Natural killer cell (primary cell): ENCODE results near the gene MGST3. TPM values are rescaled to one million over a fixed set of nuclear protein-coding genes. Genes with fewer than 3 reads are reported as not detected.

Source experiments
- ATAC-seq, 3 donors: fragments of 150-1000 bp in 2 of 3; fragments of 200-7000 bp in 1 of 3; cut with Tn5 transposase; 1 replicate in 1 of 3; 2 replicates in 2 of 3; pipeline ENCODE4 v1.10.0; 2021; ENCODE audit warnings: mild to moderate bottlenecking in 2 of 3, moderate library complexity in 2 of 3
- DNase-seq, 2 donors: peaks; one replicate each; pipeline versions ENCODE4 v3.0.0 to v3.0.0-alpha.2; 2013 to 2021; ENCODE audit warnings: mixed read lengths in 1 of 2
- H3K27ac ChIP-seq: one replicate; pipeline ENCODE4 v1.5.1; 2013; ENCODE audit warnings: mild to moderate bottlenecking, low read length
- H3K27me3 ChIP-seq: one replicate; pipeline ENCODE4 v1.6.1; 2013; ENCODE audit warnings: low read length; ENCODE audit not compliant: control insufficient read depth, insufficient read depth
- H3K36me3 ChIP-seq: one replicate; pipeline ENCODE4 v1.6.1; 2013; ENCODE audit warnings: low read length; ENCODE audit not compliant: control insufficient read depth, insufficient read depth
- H3K4me1 ChIP-seq: one replicate; pipeline ENCODE4 v1.6.1; 2013; ENCODE audit warnings: low read length; ENCODE audit not compliant: control insufficient read depth, insufficient read depth
- H3K4me3 ChIP-seq: one replicate; pipeline ENCODE4 v1.5.1; 2013; ENCODE audit warnings: low read length
- H3K9me3 ChIP-seq: one replicate; pipeline ENCODE4 v1.6.1; 2013; ENCODE audit warnings: low read length; ENCODE audit not compliant: control insufficient read depth, insufficient read depth
- H3K27ac Mint-ChIP-seq, 2 donors: one replicate each; pipeline ENCODE4 v1.8.0; 2022; ENCODE audit warnings: mild to moderate bottlenecking in 2 of 2, mixed read lengths in 2 of 2, moderate library complexity in 1 of 2
- H3K27me3 Mint-ChIP-seq, 2 donors: one replicate each; pipeline ENCODE4 v1.8.0; 2022; ENCODE audit warnings: low read depth in 2 of 2, mixed read lengths in 2 of 2
- H3K36me3 Mint-ChIP-seq: one replicate; pipeline ENCODE4 v1.8.0; 2022; ENCODE audit warnings: mixed read lengths
- H3K4me1 Mint-ChIP-seq, 2 donors: one replicate each; pipeline ENCODE4 v1.8.0; 2022; ENCODE audit warnings: mixed read lengths in 2 of 2
- H3K4me3 Mint-ChIP-seq: one replicate; pipeline ENCODE4 v1.8.0; 2022; ENCODE audit warnings: mild to moderate bottlenecking, moderate library complexity, mixed read lengths
- H3K9me3 Mint-ChIP-seq, 2 donors: one replicate each; pipeline ENCODE4 v1.8.0; 2022; ENCODE audit warnings: mixed read lengths in 2 of 2
- CTCF ChIP-seq: fragments of 200-600 bp; IDR thresholded peaks from one replicate; pipeline ENCODE4 v1.8.0; 2022; ENCODE audit warnings: antibody characterized with exemption
- WGBS: methylation state at CpG from one replicate; pipeline ENCODE4 v1.1.7; 2013; ENCODE audit warnings: missing lambda C conversion rate; ENCODE audit not compliant: insufficient coverage; 5-methylcytosine and 5-hydroxymethylcytosine counted together
- intact Hi-C: fragments of 100-400 bp; cut with micrococcal nuclease; formaldehyde crosslinking; loops from one replicate; pipeline ENCODE4 v1.14.2; 2022
- total RNA-seq, 4 donors: library from RNA; stranded (reverse); fragments of 120-200 nt in 1 of 4; gene quantifications; one replicate each; pipeline versions ENCODE4 v1.2.3 to v1.2.4, GENCODE V29; 2013 to 2022

MGST3 gene
- total RNA-seq, 3 donors from 2014 or later (not counting 1 experiment from before 2014, with no cell fraction given), result 27.2 to 34.3 (median 29.0) TPM

DNA sequence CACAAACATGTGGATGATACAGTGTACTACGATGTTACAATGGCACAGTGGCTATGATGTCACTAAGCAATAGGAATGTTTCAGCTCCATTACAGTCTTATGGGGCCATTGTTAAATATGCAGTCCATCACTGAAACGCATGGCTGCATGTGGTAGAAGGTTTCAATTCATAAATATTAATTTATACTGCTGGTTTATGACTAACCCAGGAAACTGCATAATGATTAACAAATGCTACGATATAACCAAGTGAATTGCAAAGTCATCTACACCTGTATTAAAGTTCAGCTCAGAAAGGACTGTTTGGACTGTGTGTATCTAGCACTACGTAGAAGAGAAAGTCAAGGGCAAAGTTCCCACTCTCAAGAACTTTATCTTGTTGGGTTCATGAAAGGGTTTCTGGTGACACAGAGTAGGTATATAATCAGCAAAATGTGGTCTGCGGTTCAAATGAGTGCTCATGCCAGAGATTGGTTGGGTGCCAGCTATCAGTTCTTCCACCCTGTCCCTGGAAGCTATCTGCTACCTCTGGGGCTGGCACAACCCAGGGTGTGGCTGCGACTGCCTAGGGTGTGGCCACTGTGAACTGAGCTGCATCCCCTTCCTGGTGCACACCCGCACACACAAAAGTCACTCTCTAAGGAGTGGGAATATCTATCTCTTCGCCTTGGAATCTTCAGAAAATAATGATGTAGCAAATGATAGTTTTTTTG is 14.8 kb downstream of the MGST3 start:
- WGBS, result 81% methylated on average over 5 of the region's 8 CpGs
- H3K27me3 Mint-ChIP-seq, result no peaks in the 10 kb centered on the region
- H3K4me3 ChIP-seq, result no peak overlapping the region
- no peaks in the 10 kb centered on the region for H3K9me3 Mint-ChIP-seq
- H3K36me3 ChIP-seq, result peaks cover under 1% of the 10 kb centered on the region
- H3K9me3 ChIP-seq, result no peaks in the 10 kb centered on the region
- ATAC-seq (peak in 1 of 3 donors; percentile 54), DNase-seq (peak in 1 of 2 donors; percentile 34)
- H3K27ac ChIP-seq, result no peak overlapping the region
- H3K4me3 Mint-ChIP-seq, result no peak overlapping the region
- TF ChIP-seq CTCF, result no peak
- H3K4me1 ChIP-seq, result peaks cover 4% of the 10 kb centered on the region
- H3K36me3 Mint-ChIP-seq, result no peaks in the 10 kb centered on the region
- intact Hi-C loops, result no loop called here
- no peak overlapping the region for H3K27ac Mint-ChIP-seq
- H3K4me1 Mint-ChIP-seq, result peaks cover 13 to 20% of the 10 kb centered on the region in 2 donors
- no peaks in the 10 kb centered on the region for H3K27me3 ChIP-seq

GRCh38 chr1:165647517-165647916 is 16.5 kb downstream of the MGST3 start:
- ATAC-seq (no peak), DNase-seq (no peak)
- Histone ChIP-seq H3K27ac (no peak overlapping the region), H3K36me3 (peaks cover 5% of the 10 kb centered on the region), H3K4me3 (no peak overlapping the region), H3K4me1 (peaks cover 4% of the 10 kb centered on the region), H3K9me3 (no peaks in the 10 kb centered on the region), H3K27me3 (no peaks in the 10 kb centered on the region)
- H3K36me3 Mint-ChIP-seq, result no peaks in the 10 kb centered on the region
- intact Hi-C loops, result no loop called here
- H3K27ac Mint-ChIP-seq, result no peak overlapping the region
- no peaks in the 10 kb centered on the region for H3K9me3 Mint-ChIP-seq
- TF ChIP-seq CTCF, result no peak
- H3K4me3 Mint-ChIP-seq, result no peak overlapping the region
- H3K27me3 Mint-ChIP-seq, result no peaks in the 10 kb centered on the region
- peaks cover 13 to 20% of the 10 kb centered on the region in 2 donors for H3K4me1 Mint-ChIP-seq

DNA sequence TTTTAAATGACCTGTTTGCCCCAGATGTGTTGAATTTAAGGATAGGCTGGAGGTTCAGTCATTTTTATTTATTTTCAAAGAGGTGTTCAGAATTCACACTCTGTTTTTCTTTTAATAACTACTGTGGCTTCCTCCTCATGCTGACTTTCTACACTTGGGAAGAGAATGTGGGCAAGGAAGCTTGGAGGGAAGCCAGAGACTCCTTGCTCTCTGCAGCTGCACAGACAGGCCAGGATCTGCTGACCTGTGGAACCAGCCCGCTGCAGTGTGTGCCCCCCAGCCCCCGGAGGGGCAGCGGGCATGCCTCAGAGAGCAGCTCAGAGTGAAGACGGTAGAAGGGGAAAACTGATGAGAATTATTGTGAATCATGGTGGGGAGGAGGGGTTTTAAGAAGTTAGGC is 16.9 kb downstream of the MGST3 start:
- intact Hi-C loops, result no loop called here
- WGBS, result 90% methylated on average over 4 of the region's 4 CpGs
- H3K4me1 Mint-ChIP-seq, result peaks cover 13 to 20% of the 10 kb centered on the region in 2 donors
- no peak overlapping the region for H3K4me3 Mint-ChIP-seq
- H3K27ac Mint-ChIP-seq, result no peak overlapping the region
- no peaks in the 10 kb centered on the region for H3K9me3 ChIP-seq
- H3K27me3 ChIP-seq, result no peaks in the 10 kb centered on the region
- no peak overlapping the region for H3K4me3 ChIP-seq
- H3K27me3 Mint-ChIP-seq, result no peaks in the 10 kb centered on the region
- ATAC-seq (no peak), DNase-seq (no peak)
- no peak overlapping the region for H3K27ac ChIP-seq
- no peak for TF ChIP-seq CTCF
- no peaks in the 10 kb centered on the region for H3K36me3 Mint-ChIP-seq
- peaks cover 4% of the 10 kb centered on the region for H3K4me1 ChIP-seq
- H3K9me3 Mint-ChIP-seq, result no peaks in the 10 kb centered on the region
- peaks cover 5% of the 10 kb centered on the region for H3K36me3 ChIP-seq
